Measurements from ENCODE around the gene CHRM2.
A peak's percentile ranks its signal among the peaks of the same experiment; 100 is the strongest.

The CHRM2 gene

GRCh38 chr7:136969761-136970160, 101.3 kb downstream of the CHRM2 start:
- no peak for TF ChIP-seq CTCF (IDR thresholded peaks at IDR 0.05; ENCODE audit: low read depth, low read length)
- no peak for DNase-seq (ENCODE audit: extremely low read depth, low read depth)

DNA sequence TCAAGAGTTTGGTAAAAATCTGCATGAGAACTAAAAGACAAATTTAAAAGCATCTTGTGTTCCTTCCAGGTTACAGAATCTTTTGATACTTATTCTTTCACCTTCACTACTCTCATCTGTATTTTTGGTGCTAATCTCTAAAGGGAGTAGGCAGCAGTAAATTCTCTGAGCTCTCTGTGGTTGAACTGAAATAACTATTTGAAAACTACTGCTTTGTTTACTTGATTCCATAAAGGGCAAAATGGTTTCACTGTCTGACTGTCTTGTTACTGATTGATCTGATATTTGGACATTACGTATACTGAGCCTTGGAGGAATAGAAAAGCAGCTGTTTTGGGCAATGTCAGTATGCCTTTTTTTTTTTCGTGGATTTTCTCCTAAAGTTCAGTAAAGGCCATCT, 103.3 kb downstream of the CHRM2 start:
- TF ChIP-seq CTCF (IDR thresholded peaks at IDR 0.05; ENCODE audit: low read depth, low read length) = no peak
- no peak for DNase-seq (ENCODE audit: extremely low read depth, low read depth)

- DNase-seq (ENCODE audit: extremely low read depth, low read depth) = no peak
- no peak for TF ChIP-seq CTCF (IDR thresholded peaks at IDR 0.05; ENCODE audit: low read depth, low read length)
Observed at GRCh38 chr7:136976504-136977251, 108.2 kb downstream of the CHRM2 start.

DNA sequence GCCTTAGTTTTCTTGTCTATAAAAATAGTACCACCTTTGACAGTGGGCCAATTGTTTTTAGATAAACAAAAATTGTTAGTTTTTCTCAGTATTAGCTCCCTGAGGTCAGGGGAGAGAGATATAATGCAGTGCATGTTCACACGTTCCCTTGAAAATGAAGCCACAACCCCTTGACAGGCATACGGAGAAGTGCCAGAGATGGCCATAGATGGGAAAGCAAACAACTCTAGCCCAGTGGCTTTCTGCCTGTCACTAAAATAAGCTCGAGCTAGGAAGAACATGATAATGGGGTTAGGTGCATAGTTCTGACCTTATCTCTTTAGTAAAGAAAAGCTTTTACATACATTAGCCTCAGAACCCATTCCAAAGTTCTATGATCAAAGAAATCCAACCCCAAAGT, 124.9 kb downstream of the CHRM2 start:
- no peak for TF ChIP-seq CTCF (IDR thresholded peaks at IDR 0.05; ENCODE audit: low read depth, low read length)
- no peak for DNase-seq (ENCODE audit: extremely low read depth, low read depth)

- TF ChIP-seq CTCF (IDR thresholded peaks at IDR 0.05; ENCODE audit: low read depth, low read length) = no peak
- no peak for DNase-seq (ENCODE audit: extremely low read depth, low read depth)
Observed at GRCh38 chr7:136997735-136998134, 129.3 kb downstream of the CHRM2 start.

- no peak for TF ChIP-seq CTCF (IDR thresholded peaks at IDR 0.05; ENCODE audit: low read depth, low read length)
- DNase-seq (ENCODE audit: extremely low read depth, low read depth) = peak; percentile 35
Observed at GRCh38 chr7:136998495-136998894, 130.0 kb downstream of the CHRM2 start.

DNA sequence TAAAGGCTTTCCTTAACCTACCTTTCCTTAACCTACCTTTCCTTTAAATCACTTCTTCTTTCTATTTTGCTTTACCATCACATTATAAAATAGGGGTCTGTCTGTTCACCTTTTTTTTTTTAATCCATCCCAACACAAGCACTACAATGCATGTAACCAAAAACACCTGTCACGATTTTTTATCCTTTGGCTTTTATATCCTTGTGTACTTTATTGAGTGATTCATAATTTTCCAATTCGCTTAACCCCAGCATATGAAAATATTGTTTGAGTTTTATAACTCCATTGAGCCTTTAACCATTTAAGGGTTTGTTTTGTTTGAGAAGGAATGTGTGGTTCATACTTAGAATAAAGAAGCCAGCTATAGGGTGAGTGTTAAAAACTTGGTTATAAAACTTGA, 132.2 kb downstream of the CHRM2 start:
- no peak for DNase-seq (ENCODE audit: extremely low read depth, low read depth)
- no peak for TF ChIP-seq CTCF (IDR thresholded peaks at IDR 0.05; ENCODE audit: low read depth, low read length)
